GM21528 (cell line): ENCODE measurements around the gene PPIP5K2.

ENCODE experiments used
- ATAC-seq: cut with Tn5 transposase; IDR thresholded peaks from one replicate; pipeline ENCODE4 v1.9.1; 2021; ENCODE audit warnings: mild to moderate bottlenecking, moderate library complexity; ENCODE audit not compliant: unreplicated experiment, low FRiP score

The PPIP5K2 gene

DNA sequence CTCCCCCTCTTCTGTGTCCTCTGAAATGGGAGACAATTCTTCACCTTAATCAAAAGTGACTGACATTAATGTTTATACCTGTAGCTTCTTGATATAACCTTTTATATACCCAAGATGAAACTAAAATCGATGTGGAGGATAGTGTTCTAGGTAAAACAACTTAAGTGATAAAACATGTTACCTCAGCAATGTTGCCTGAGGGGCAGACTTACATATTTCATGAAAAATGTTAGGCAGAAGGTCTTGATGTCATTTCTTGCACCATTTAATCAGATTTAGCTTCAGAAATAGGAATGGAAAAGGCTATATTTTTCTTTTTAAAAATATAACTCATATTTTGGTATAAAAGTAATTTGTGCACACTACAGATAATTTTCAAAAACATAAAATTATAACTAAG is 115.8 kb downstream of the PPIP5K2 start:
- no peak for ATAC-seq

DNA sequence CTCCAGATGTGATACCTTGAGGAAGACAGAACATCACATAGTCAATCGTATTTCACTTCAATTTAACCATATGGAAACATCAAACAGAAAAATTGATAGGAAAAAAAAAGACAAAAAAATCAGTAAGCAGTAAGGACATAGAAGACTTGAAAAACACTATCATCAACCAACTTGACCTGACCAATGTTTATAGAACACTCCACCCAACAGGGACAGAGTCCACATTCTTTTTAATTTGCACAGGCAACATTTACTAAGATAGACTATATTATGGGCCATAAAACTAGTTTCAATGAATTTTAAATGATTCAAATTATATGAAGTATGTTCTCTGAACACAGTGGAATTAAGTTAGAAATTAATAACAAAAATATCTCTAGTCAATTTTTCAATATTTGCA is 117.7 kb downstream of the PPIP5K2 start:
- no peak for ATAC-seq

DNA sequence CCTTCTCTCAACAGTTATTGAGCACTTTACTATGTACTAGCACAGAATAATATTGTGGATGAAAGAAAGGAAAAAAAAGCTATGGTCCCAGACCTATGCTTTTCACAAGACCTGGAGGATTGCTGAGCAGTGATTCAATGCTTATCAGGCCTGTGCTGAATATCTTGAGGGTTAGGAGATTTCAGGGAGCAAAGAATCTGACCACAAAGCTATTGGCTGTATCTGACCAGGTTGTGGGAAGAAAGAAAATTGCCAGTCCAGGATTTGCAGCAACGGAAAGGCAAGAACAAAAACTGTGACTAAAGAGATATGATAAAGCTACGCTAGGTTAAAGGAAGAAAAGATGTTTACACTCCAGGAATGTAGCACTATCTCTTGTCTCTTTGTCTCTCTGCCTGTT is 123.6 kb downstream of the PPIP5K2 start:
- ATAC-seq: no peak

DNA sequence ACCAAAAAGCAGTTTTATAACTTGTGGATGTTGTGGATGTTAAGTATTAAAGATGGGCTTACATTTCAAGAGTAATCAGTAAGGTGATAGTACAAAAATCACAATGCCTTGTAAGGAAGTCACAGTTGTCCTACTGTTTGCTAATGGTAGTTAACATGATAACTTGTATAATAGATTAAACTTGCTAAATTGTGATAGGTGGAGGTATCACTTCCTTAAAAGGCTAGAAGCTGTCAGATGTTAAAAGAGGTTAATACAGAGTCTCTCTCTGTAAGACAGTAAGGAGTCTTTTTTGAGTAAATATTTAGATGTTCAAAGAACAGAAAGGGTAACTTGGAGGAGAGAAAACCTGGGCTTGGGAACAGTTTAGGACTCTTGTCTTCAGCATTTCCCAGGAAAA is 124.3 kb downstream of the PPIP5K2 start:
- ATAC-seq: no peak

DNA sequence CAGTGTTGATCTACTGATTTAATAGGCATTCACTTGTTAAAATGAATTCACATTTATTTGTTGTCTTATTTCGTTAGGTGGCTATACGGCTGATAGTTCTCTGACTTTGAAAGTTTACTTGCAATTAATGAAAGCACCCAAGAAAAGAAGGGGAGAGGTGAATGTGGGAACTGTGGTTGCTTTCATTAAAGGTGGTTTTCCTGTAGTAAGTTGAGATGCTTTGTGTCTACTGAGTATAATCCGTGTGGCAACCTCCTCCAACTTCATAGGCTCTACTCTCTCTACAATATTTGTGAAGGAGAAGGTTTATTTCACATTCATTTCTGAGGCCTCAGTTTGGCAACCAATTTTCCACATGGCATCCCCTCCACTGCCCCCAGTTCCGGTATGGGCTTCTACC is 125.7 kb downstream of the PPIP5K2 start:
- ATAC-seq: no peak

DNA sequence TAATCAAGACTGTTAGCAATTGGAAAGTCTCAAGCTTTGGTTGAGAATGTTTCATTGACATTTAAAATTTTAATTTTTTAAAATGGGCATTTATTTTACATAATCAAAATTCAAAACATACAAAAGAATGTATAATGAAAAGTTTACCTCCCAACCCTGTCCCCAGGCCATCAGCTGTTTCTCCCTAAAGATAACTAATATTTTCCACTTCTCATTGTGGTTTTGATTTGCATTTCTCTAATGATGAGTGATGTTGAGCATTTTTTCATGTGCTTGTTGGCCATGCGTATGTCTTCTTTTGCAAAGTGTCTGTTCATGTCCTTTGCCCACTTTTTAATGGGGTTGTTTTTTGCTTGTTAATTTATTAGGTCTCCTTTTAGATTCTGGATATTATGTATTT is 127.0 kb downstream of the PPIP5K2 start:
- ATAC-seq: no peak

DNA sequence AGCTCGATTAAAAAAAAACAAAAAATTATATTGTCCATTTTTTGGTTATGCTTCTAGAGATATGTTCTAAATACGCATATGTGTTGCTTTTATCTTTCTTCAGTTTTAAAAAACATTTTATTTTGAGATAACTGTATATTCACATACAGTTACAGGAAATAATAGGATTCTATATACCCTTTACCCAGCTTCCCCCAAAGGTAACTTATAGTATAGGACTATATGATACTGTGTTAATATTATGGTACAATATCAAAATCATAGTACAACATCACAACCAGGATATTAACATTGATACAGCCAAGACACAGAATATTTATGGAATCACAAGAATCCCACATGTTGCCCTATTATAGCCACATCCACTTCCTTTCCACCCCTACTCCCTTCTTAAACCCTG is 129.0 kb downstream of the PPIP5K2 start:
- ATAC-seq: no peak

DNA sequence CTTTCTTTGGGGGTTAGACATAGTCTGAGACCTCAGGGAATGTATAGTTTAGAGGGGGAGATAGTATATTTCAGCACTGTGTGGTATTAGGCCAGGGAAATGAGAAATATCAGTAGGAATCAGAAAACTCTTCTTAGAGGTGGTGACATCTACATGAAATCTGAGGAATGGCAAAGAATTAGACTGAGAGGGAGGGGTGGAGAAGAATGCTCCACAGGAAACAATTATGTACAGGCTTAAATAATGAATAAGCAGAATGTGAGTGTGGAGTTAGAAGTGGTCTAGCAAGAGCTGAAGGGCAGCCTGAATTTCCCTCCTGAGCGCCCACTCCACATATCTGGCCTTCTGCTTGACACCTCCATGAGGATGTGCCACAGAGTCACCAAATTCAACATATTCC is 134.8 kb downstream of the PPIP5K2 start:
- no peak for ATAC-seq

DNA sequence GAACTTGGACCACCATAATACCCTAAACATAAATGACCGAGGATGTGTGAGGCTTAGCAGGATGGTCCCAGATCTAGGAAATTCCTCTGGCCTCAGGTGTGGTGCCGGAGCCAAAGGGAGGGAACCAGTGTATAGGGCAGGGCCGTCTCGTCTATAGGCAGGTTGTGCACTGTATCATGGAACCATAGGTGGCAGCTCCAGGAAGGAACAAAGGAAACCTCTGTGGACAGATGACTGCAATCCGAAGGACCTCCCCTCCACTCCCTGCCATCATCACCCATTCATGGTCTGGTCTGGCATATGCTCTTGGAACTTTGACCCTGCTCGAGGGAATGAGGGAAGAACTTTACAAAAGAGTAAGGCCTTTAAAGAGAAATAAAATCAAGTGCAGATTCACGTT is 135.6 kb downstream of the PPIP5K2 start:
- no peak for ATAC-seq

DNA sequence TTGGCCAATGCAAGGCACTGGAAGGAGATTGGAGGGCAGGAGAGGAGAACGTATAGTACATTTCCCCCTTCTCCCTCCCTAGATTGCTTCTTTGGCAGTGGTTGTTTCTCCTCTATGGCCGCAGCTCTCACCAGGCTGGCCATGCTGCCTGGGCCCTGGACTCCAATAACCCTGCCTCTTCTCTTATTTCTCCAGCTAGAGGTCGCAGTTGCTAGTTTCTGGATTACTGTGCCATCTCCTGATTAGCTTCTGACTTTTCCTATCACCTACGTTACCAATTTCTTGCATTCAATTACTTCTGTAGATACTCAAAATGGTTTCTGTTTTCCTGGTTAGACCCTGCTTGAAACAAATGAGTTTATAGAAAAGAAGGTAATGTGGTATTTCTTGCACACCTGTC is 136.1 kb downstream of the PPIP5K2 start:
- ATAC-seq: no peak

DNA sequence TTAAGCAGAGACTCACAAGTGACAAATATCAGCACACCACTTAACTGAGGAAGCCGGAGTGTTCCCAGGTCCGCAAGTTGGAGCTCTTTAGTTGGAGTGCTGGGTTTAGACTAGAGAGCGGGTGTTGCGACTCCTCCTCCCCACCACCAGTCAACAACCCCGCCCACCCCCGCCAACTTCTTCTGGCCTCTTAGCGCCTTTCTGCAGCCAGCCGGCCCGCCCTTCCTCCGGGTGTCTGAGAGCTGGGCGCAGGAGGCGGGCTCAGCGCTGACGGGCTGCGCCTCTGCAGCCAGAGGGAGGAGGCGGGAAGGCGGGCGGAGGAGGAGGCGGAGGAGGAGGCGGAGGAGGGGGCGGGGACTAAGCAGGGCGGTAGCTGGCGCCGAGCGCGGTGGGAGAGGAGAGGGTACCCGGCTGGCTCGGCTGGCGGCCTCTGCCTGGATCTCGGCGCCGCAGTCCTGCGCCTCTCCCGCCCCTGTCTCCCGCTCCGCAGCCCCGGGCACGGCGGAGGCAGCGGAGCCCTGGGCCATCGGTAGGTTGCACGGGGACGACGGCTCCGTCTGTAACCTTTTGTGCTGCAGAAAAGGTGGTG is 138.4 kb downstream of the PPIP5K2 start, which contains the start of gene MACIR:
Gene MACIR, plus strand, starts transcription at position 396 of the 589 bp plus-strand sequence. CDS start 17,157 bp downstream, outside the sequence.
- peak; percentile 79 for ATAC-seq

DNA sequence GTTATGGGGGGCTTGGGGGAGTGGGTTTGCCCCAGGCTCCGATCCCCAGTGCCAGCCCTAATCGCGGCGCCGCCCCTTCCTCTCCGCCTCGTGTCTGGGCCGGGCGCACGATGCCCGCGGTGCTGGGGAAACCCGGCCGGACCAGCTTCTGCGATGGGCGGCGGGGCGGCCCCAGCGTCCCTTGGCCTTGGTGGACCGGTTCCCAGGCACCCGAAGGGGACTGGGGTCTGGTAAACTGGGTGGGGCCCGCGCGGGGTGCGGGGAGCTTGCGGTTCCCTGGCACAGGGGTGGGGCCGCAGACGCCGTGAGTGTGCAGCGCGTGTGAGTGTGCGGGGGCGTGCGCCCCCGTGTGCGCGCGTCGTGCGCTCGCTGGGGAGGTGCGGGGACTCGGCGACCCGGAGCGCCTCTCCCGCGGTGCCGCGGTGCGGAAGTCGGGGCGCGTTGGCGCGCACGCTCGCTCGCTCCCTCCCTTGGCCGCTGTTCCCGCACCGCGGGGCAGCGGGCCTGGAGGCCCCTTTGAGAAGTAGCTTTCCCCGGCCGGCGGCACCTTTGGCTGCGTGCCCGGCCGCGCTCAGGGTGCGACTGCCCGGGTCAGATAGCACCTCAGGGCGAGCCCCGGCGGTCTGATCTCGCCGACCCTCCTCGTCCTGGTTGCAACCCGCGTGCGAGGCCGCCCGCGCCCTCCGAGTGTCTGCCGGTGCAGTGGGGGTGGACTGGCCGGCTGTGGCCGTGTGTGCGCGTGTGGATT is 139.0 kb downstream of the PPIP5K2 start:
- peak; percentile 48 for ATAC-seq

DNA sequence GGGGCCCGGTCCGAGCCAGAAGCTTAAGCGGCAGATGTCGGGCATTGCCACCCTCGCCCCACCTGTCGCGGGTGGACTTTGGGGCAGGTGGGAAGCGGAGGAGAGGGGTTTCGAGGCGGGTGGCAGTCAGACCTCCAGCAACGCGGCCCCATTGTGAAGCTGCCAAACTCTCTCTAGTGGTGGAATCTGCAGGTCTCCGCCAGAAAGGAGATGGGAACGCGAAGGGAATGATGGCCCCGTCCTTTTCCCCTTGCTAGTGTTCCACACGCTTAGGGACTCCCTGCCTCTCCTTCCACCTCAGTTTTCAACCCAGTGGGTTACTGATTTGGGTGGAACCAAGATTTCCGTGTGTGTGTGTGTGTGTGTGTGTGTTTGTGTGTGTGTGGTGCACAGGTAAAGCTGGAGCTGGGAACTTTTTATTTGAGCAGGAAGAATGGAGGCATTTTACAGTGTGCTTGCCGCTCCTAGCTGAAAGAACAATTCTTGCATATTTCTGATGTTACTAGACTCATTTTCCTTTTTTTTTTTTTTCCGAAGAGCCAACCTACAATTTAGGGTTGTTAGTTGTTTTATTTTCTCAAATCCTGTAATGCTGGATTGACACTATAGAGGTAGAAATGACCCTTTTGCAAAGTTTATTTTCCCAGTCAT is 139.7 kb downstream of the PPIP5K2 start:
- no peak for ATAC-seq

DNA sequence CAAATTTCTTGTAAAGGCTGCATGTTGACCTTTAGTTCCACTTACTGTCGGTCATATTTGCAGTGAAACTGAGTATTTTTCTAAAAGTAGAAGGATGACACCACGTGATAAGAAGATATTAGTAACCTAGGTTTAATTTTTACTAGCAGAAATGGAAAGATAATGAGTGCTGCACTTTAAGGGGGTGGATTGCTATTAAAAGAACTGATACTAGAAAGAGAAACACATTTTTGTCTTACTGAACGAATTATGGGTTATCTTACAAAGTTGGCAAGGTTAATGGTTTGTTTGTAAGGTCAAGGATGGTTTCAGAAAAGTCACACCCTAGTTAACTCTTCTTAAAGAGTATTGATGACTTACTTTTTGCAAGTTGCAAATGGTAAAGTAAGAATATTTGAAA is 140.8 kb downstream of the PPIP5K2 start:
- peak; percentile 39 for ATAC-seq
